ENCODE results near the gene SFTPB. TPM values are rescaled to one million over a fixed set of nuclear protein-coding genes. Genes with fewer than 3 reads are reported as not detected.

SFTPB gene
- total RNA-seq, 2 experiments from 2014 or later = not detected

DNA sequence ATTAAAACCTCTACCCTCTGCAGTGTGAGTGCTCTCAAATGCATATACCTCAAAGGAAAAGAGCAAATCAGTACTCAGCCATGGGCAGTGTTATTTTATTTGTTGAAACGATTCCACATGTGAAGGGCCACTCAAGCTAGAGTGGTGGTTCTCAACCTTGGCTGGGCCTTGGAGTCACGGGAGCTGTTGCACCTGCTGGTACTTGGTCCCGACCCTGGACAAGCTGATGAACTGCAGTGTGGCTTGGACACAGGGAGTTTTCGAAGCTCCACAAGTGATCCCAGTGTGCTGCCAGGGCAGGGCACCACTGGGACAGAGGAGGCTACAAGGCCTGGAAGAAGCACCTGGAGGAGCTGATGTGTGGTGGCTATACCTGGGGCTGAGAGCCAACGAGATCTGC lies 45.8 kb upstream of the SFTPB start:
- intact Hi-C loops (cut with micrococcal nuclease; ENCODE audit: unreplicated experiment) = no loop called here

GRCh38 chr2:85712849-85713612 lies 45.0 kb upstream of the SFTPB start:
- H3K36me3 ChIP-seq (ENCODE audit: insufficient read depth, low read length) = no peaks in the 10 kb centered on the region
- no TSS peak for BruUV-seq (replicated peaks)
- H3K4me2 ChIP-seq (ENCODE audit: low read length) = no peak overlapping the region
- no peaks in the 10 kb centered on the region for H3K4me1 ChIP-seq (ENCODE audit: insufficient read depth, low read length, poor library complexity, severe bottlenecking)
- no peak overlapping the region for H2AFZ ChIP-seq (ENCODE audit: low read length)
- no peak overlapping the region for H3K4me3 ChIP-seq (ENCODE audit: low read depth, low read length, poor library complexity, severe bottlenecking)
- POLR2A ChIA-PET = interaction anchor here (0.5 kb wide), 1 partner anchor 168 kb away, joined by 3 read pairs; no protein-coding TSS in a partner anchor
- H3K79me2 ChIP-seq (ENCODE audit: insufficient read depth, low read depth, low read length) = no peaks in the 10 kb centered on the region
- TF ChIP-seq, protein P1, sequence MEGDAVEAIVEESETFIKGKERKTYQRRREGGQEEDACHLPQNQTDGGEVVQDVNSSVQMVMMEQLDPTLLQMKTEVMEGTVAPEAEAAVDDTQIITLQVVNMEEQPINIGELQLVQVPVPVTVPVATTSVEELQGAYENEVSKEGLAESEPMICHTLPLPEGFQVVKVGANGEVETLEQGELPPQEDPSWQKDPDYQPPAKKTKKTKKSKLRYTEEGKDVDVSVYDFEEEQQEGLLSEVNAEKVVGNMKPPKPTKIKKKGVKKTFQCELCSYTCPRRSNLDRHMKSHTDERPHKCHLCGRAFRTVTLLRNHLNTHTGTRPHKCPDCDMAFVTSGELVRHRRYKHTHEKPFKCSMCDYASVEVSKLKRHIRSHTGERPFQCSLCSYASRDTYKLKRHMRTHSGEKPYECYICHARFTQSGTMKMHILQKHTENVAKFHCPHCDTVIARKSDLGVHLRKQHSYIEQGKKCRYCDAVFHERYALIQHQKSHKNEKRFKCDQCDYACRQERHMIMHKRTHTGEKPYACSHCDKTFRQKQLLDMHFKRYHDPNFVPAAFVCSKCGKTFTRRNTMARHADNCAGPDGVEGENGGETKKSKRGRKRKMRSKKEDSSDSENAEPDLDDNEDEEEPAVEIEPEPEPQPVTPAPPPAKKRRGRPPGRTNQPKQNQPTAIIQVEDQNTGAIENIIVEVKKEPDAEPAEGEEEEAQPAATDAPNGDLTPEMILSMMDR (conservative IDR thresholded peaks at IDR 0.05; ENCODE audit: low read length) = no peak
- TF ChIP-seq EZH2phosphoT487 (IDR thresholded peaks at IDR 0.05; ENCODE audit: borderline replicate concordance, low read depth, low read length) = no peak
- CTCF ChIA-PET (ENCODE audit: unreplicated experiment) = interaction anchor here (0.6 kb wide), 1 partner anchor 14 kb away, joined by 3 read pairs; no protein-coding TSS in a partner anchor
- no peaks in the 10 kb centered on the region for H4K20me1 ChIP-seq (ENCODE audit: insufficient read depth, low read length)
- no peak for DNase-seq (ENCODE audit: low spot score)
- no peaks in the 10 kb centered on the region for H3K9me2 ChIP-seq (ENCODE audit: insufficient read depth, low read length)
- no peak overlapping the region for H3K27ac ChIP-seq (ENCODE audit: low read depth, low read length, poor library complexity, severe bottlenecking)
- intact Hi-C loops (cut with micrococcal nuclease; ENCODE audit: unreplicated experiment) = no loop called here
- no peaks in the 10 kb centered on the region for H3K9me3 ChIP-seq (ENCODE audit: low read length)

More for the DNA sequence above, 45.8 kb upstream of the SFTPB start:
- H3K4me1 ChIP-seq (ENCODE audit: insufficient read depth, low read length, poor library complexity, severe bottlenecking) = no peaks in the 10 kb centered on the region
- no peak for TF ChIP-seq EZH2phosphoT487 (IDR thresholded peaks at IDR 0.05; ENCODE audit: borderline replicate concordance, low read depth, low read length)
- TF ChIP-seq, protein P1 (conservative IDR thresholded peaks at IDR 0.05; ENCODE audit: low read length) = no peak
- DNase-seq (ENCODE audit: low spot score) = no peak
- H3K9me2 ChIP-seq (ENCODE audit: insufficient read depth, low read length) = no peaks in the 10 kb centered on the region
- H2AFZ ChIP-seq (ENCODE audit: low read length) = no peak overlapping the region
- POLR2A ChIA-PET = interaction anchor here (0.6 kb wide), 1 partner anchor 154 kb away, joined by 4 read pairs; no protein-coding TSS in a partner anchor
- no peaks in the 10 kb centered on the region for H3K36me3 ChIP-seq (ENCODE audit: insufficient read depth, low read length)
- H4K20me1 ChIP-seq (ENCODE audit: insufficient read depth, low read length) = no peaks in the 10 kb centered on the region
- H3K4me2 ChIP-seq (ENCODE audit: low read length) = no peak overlapping the region
- no peak overlapping the region for H3K4me3 ChIP-seq (ENCODE audit: low read depth, low read length, poor library complexity, severe bottlenecking)
- CTCF ChIA-PET (ENCODE audit: unreplicated experiment) = interaction anchor here (0.6 to 1.0 kb wide), 2 partner anchors 15 to 35 kb away, joined by 3 read pairs; no protein-coding TSS in a partner anchor
- no peak overlapping the region for H3K27ac ChIP-seq (ENCODE audit: low read depth, low read length, poor library complexity, severe bottlenecking)
- no peaks in the 10 kb centered on the region for H3K79me2 ChIP-seq (ENCODE audit: insufficient read depth, low read depth, low read length)
- no TSS peak for BruUV-seq (replicated peaks)
- no peaks in the 10 kb centered on the region for H3K9me3 ChIP-seq (ENCODE audit: low read length)

DNA sequence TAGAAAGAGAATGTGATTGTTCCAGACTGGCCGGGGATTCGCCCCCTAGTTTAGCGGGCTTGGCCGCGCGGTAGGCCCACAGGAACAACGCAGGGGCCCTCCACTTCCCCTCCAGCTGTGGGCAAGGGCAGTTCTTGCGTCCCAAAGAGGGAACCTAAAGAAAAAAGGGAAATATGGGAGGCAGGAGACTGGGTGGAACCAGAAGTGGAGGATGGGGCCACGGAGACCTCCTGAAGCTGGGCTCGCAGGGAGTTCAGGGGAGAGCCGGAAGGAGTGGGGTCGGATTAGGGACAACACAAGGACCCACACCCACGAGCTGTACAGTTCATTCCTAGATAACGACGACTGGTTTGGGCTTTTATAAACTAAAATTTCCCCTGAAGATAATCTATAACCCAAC lies 44.3 kb upstream of the SFTPB start:
- H3K79me2 ChIP-seq (ENCODE audit: insufficient read depth, low read depth, low read length) = no peaks in the 10 kb centered on the region
- ChIA-PET POLR2A (interaction anchor here (0.5 kb wide), 1 partner anchor 168 kb away, joined by 3 read pairs; no protein-coding TSS in a partner anchor), CTCF (ENCODE audit: unreplicated experiment) (no interaction called here)
- intact Hi-C loops (cut with micrococcal nuclease; ENCODE audit: unreplicated experiment) = no loop called here
- no peak overlapping the region for H3K4me3 ChIP-seq (ENCODE audit: low read depth, low read length, poor library complexity, severe bottlenecking)
- H2AFZ ChIP-seq (ENCODE audit: low read length) = no peak overlapping the region
- BruUV-seq (replicated peaks) = no TSS peak
- no peaks in the 10 kb centered on the region for H3K36me3 ChIP-seq (ENCODE audit: insufficient read depth, low read length)
- no peaks in the 10 kb centered on the region for H3K4me1 ChIP-seq (ENCODE audit: insufficient read depth, low read length, poor library complexity, severe bottlenecking)
- no peak overlapping the region for H3K4me2 ChIP-seq (ENCODE audit: low read length)
- H3K9me3 ChIP-seq (ENCODE audit: low read length) = no peaks in the 10 kb centered on the region
- H4K20me1 ChIP-seq (ENCODE audit: insufficient read depth, low read length) = no peaks in the 10 kb centered on the region
- H3K27ac ChIP-seq (ENCODE audit: low read depth, low read length, poor library complexity, severe bottlenecking) = no peak overlapping the region
- DNase-seq (ENCODE audit: low spot score) = no peak
- no peaks in the 10 kb centered on the region for H3K9me2 ChIP-seq (ENCODE audit: insufficient read depth, low read length)
- no peak for TF ChIP-seq EZH2phosphoT487 (IDR thresholded peaks at IDR 0.05; ENCODE audit: borderline replicate concordance, low read depth, low read length)
- TF ChIP-seq, protein P1 (conservative IDR thresholded peaks at IDR 0.05; ENCODE audit: low read length) = no peak
